Kidney (tissue), 22 donors: ENCODE data around the gene RFPL3. TPM values are rescaled to one million over a fixed set of nuclear protein-coding genes. Genes with fewer than 3 reads are reported as not detected.
"Not testable (repeated sequence)": the region's sequence is repeated elsewhere in the genome, so short reads cannot be mapped to it uniquely, and the experiment has no call there.

ENCODE experiments used
- DNase-seq, 5 donors: peaks; one replicate each; pipeline ENCODE4 v3.0.0-alpha.2; 2013 to 2020
- FAIRE-seq: peaks from 2 replicates; lab custom pipeline; 2012; peaks lifted over from hg19 to GRCh38; lab: Jason Lieb, UNC
- H3K27ac ChIP-seq, 2 donors: one replicate each; pipeline ENCODE4 v1.7.0; 2013; ENCODE audit warnings: low read depth in 2 of 2, low read length in 2 of 2, inconsistent platforms in 1 of 2
- H3K27me3 ChIP-seq: one replicate; pipeline ENCODE4 v1.7.1; 2013; ENCODE audit warnings: low read length, inconsistent platforms; ENCODE audit not compliant: control insufficient read depth, insufficient read depth
- H3K36me3 ChIP-seq, 3 donors: one replicate each; pipeline versions ENCODE4 v1.7.0 to v1.7.1; 2013; ENCODE audit warnings: low read length in 3 of 3, control low read depth in 1 of 3, inconsistent platforms in 1 of 3; ENCODE audit not compliant: insufficient read depth in 3 of 3, control insufficient read depth in 2 of 3
- H3K4me1 ChIP-seq, 3 donors: one replicate each; pipeline versions ENCODE4 v1.7.0 to v1.7.1; 2013; ENCODE audit warnings: low read length in 3 of 3, inconsistent platforms in 1 of 3, low read depth in 1 of 3; ENCODE audit not compliant: control insufficient read depth in 2 of 3, insufficient read depth in 2 of 3
- H3K4me3 ChIP-seq, 3 donors: one replicate each; pipeline versions ENCODE4 v1.7.0 to v1.8.1; 2013; ENCODE audit warnings: low read length in 3 of 3, control low read depth in 1 of 3, inconsistent platforms in 1 of 3
- H3K9ac ChIP-seq, 3 donors: one replicate each; pipeline versions ENCODE4 v1.7.0 to v1.7.1; 2013; ENCODE audit warnings: low read length in 3 of 3, control low read depth in 1 of 3, inconsistent platforms in 1 of 3
- H3K9me3 ChIP-seq, 3 donors: one replicate each; pipeline versions ENCODE4 v1.7.0 to v1.7.1; 2013; ENCODE audit warnings: low read length in 3 of 3, control low read depth in 1 of 3, inconsistent platforms in 1 of 3; ENCODE audit not compliant: control insufficient read depth in 2 of 3, insufficient read depth in 1 of 3
- CTCF ChIP-seq: IDR thresholded peaks from 3 replicates; pipeline ENCODE4 v1.5.1; 2012; ENCODE audit warnings: mild to moderate bottlenecking, moderate library complexity, borderline replicate concordance; ENCODE audit not compliant: insufficient read depth; ENCODE audit errors: extremely low read depth
- intact Hi-C: fragments of 100-400 bp; cut with DNase I; formaldehyde crosslinking; loops from one replicate; pipeline ENCODE4 v1.11.1; 2022
- long read RNA-seq, 10 donors: library from polyadenylated mRNA in 1 of 10; unstranded in 1 of 10; transcript quantifications; one replicate each; pipeline ENCODE4 v2.0.0 and lab custom pipeline, GENCODE V29; 2021 to 2026
- polyA plus RNA-seq: library from polyadenylated mRNA; stranded (reverse); fragments of 350-450 nt; fragmentation: Illumina TruSeq; extraction: RNeasy Lipid Tissue Mini Kit (QIAGEN cat#74804); gene quantifications from one replicate; pipeline ENCODE4 v1.2.3, GENCODE V29; 2014; ENCODE audit warnings: low read depth, low replicate concordance; ENCODE audit not compliant: insufficient read depth
- total RNA-seq: library from RNA; stranded (reverse); fragmentation: NEBNext Ultra II Directional; extraction: Animal tissue kit (Norgen Biotek cat#: 25700); gene quantifications from one replicate; pipeline ENCODE4 v1.2.1, GENCODE V29; 2021
- donor health status: control.
- donor health status: control.
- donor health status: control.
- donor health status: control.
- donor health status: control.
- donor health status: DM: yes; HTN: yes; CAD: no.
- donor health status: Normal renal cell carcinoma (clear cell type).

The RFPL3 gene
- total RNA-seq (not detected), polyA plus RNA-seq (not detected)
- long read RNA-seq, donor 1 = 0 reads
- long read RNA-seq, donor 2 = 0 reads
- long read RNA-seq, donor 3 = 0 reads
- long read RNA-seq, donor 4 = 0 reads
- long read RNA-seq, donor 5 = 0 reads
- long read RNA-seq, donor 6 = 0 reads
- long read RNA-seq, donor 7 = 0 reads
- long read RNA-seq, donor 8 = 0 reads
- long read RNA-seq, donor 9 = 0 reads
- long read RNA-seq, donor 10 = 0 reads

- H3K9me3 ChIP-seq, H3K9ac ChIP-seq, H3K4me1 ChIP-seq, H3K4me3 ChIP-seq, FAIRE-seq, H3K27ac ChIP-seq, H3K36me3 ChIP-seq, DNase-seq, intact Hi-C loops, H3K27me3 ChIP-seq: not testable (repeated sequence)
These were observed at the start of gene RFPL3 for GRCh38 chr22:32357567-32357966. RFPL3 (plus strand) TSS chr22:32357867; CDS start chr22:32358072, 205 bp downstream.

- Histone ChIP-seq H3K4me3 (no peak overlapping the region), H3K9ac (no peak overlapping the region), H3K9me3 (no peaks in the 10 kb centered on the region), H3K36me3 (no peaks in the 10 kb centered on the region), H3K4me1 (no peaks in the 10 kb centered on the region), H3K27ac (no peak overlapping the region), H3K27me3 (no peaks in the 10 kb centered on the region)
- TF ChIP-seq CTCF = no peak
- FAIRE-seq (no peak), DNase-seq (no peak)
- intact Hi-C loops = no loop called here
These were observed 49.5 kb upstream of the RFPL3 start for GRCh38 chr22:32308191-32308590.

- no peak for FAIRE-seq
- no peaks in the 10 kb centered on the region for H3K36me3 ChIP-seq
- DNase-seq = no peak
- no peak overlapping the region for H3K4me3 ChIP-seq
- H3K27ac ChIP-seq = no peak overlapping the region
- intact Hi-C loops = no loop called here
- H3K27me3 ChIP-seq = no peaks in the 10 kb centered on the region
- TF ChIP-seq CTCF = no peak
- no peak overlapping the region for H3K9ac ChIP-seq
- H3K9me3 ChIP-seq = no peaks in the 10 kb centered on the region
- H3K4me1 ChIP-seq = no peaks in the 10 kb centered on the region
These were observed 48.7 kb upstream of the RFPL3 start for GRCh38 chr22:32308934-32309333.

- Histone ChIP-seq H3K27me3 (no peaks in the 10 kb centered on the region), H3K9ac (no peak overlapping the region), H3K4me3 (no peak overlapping the region), H3K4me1 (no peaks in the 10 kb centered on the region), H3K36me3 (no peaks in the 10 kb centered on the region), H3K27ac (no peak overlapping the region), H3K9me3 (no peaks in the 10 kb centered on the region)
- DNase-seq (no peak), FAIRE-seq (no peak)
- intact Hi-C loops = no loop called here
- TF ChIP-seq CTCF = no peak
These were observed 47.9 kb upstream of the RFPL3 start for GRCh38 chr22:32309585-32310251.
